ENCODE results near the gene MAP2K5.

MAP2K5 gene

DNA sequence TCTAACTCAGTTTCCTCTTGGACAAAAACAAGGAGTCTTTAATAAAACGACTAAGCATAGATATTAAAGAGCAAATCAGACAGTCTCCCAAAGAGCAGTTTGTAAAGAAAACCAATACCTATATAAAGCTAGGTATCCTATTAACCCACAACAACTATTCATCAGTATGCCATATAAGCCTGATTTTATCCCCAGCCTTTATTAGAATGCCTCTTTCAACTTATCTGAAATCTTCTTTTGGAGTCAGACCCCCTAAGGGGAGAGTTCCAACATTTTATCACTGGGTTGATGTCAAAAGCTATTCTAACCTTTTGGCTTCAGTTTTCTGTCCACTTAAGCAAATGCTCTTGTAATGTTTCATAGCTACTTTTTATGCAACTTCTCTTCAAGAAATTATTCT is 17.8 kb downstream of the MAP2K5 start:
- DNase-seq, result no peak

DNA sequence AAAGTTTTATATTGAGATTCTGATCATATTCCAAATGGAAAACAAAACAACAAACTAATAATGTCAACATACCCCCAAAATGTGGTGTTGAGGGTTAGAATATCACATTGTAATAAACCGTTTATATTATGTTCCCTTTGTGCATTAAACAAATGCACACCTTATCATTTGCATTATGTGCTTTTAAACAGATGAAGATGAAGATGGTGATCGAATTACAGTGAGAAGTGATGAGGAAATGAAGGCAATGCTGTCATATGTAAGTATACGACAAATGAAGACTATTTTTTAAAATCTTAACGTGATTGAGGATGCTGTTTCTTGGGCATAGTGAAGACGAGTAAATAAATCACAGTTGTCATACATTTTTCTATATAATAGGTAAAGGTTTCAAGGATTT is 20.6 kb downstream of the MAP2K5 start:
- no peak for DNase-seq

DNA sequence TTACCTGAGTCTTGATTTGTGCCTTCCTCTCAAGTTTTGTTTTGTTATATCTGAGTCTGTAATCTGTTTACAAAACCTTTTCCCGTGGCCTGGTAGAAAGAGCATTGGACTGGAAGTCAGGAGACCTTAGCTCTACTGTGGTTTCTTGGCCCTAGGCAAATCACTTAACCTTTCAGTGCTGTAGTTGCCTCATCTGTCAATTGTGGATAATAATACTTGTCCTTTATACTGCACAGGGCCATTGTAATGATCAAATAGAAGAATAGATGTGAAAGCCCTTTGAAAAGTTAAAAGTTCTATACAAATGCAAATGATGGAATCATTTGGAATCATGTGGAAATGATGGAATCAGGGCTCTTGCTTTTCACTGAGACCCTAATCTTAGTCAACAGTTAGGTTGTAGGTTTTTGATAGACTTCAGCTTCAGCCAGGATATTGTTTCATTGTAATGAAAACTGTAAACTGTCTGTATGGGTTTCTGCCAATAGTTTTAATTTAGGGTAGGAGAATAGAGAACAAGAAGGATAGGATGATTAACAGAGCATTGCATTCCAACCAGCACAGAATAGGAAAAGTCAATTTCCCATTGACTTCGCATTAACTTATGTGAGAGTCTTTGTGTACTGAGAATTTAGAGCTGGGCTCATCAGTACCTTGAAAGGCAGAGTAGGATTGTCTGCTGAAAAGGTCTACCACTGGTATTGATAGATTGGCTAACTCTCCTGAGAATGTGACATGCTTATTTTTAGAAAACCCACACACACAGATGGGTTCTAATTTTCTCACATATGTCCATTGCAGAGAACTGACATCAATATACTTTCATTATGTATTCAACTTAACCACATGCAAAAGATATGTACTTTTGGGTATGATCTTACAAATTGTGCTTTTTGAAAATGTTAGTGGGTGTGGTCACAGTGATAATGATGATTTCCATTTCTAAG is 21.8 kb downstream of the MAP2K5 start:
- DNase-seq, result no peak

DNA sequence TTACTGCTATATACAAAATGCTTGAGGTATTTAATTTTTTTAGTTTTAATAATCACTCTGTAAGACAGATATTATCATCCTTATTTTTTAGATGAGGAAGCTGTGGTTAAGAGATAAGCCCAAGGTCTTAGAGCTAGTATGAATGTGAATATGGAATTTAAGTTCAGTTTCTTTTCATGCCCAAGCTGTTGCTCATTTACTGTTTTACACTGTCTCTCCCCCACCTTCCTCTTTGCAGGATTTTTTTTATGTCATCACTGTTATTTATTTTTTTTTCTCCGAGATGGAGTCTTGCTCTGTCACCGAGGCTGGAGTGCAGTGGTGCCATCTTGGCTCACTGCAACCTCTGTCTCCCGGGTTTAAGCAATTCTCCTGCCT is 22.5 kb downstream of the MAP2K5 start:
- DNase-seq, result no peak

DNA sequence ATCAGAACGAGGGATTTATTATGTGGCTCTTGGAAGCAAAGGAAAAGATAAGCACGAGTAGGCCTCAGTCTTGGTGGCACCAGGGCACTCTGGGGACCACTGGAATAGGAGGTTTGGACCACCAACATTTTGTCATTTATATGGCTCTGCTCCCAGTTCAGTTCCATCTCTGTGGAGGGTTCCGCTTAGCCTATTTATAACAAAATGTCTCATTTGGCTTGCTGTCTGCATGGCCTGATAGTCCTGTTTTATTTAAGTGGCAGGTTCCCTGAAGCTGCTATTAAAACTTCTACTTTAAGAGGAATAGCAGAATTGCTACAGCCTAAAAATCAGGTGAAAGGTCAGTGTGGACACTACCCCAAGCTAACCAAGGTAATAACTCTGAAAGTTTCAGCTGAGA is 27.2 kb downstream of the MAP2K5 start:
- DNase-seq, result no peak

DNA sequence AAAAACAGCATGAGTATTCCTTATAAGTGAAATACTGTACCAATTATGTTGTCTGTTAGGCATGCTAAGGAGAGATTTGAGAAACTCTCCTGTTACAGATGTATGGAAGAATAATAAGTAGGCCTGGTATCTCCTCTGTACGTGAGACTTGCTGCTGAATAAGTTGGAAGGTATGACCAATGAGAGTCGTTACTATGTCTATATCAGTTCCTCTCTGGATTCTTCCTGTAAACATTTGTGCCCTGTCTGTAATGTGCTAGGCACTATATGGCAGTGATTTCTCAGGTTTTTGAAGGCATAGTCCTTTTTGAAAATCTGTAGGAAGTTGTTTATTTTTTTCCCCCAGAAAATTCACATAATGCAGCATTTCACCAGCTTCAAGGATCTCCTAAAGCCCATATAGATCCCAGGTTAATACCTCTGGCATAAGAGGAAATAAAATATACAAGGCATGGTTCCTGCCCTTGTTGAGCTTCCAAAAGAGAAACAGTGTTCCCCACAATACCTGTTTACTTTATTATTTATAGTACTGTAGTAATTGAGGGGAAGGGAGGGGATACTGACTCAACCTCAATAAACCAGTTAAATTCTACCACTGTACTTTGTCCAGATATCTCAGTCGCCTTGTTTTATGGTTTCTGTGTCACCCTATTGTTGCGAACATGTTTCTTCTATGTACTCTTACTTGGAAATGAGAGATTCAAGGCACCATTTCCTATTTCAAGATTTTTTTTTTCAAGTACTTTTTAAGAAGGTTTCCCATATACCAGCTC is 28.6 kb downstream of the MAP2K5 start:
- DNase-seq, result no peak

DNA sequence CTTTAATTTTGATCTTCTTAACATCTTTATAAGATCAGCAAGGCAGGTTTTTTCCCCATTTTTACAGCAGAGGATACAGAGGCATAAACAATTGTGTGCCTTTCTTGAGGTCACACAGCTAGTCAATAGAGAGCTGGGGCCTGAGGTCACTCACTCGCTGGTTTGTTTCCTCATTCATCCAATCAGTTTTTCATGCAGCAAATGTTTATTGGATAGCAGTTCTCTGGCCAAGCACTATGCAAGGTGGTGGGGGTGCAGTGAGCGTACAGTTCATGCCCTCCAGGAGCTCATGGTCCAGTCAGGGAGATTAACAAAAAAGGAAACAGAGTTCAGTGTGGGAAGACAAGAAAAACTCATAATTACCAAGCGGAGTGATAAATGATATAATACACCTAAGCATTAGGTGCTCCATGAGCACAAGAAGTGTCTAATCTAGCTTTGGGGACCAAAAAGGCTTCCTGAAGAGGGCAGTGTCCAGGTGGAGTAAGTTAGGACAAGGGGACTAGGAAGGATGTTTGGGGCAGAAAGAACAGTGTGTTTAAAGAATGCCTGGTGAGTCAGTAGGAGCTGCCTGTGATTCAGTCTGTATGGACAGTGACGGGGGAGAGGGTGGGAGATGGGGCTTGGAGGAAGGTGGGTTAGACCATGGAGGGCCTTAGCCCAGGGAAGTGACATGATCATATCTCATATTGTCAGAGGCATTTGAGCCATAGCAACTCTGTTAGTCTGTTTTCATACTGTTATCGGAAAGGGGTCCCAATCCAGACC is 29.3 kb downstream of the MAP2K5 start:
- no peak for DNase-seq

DNA sequence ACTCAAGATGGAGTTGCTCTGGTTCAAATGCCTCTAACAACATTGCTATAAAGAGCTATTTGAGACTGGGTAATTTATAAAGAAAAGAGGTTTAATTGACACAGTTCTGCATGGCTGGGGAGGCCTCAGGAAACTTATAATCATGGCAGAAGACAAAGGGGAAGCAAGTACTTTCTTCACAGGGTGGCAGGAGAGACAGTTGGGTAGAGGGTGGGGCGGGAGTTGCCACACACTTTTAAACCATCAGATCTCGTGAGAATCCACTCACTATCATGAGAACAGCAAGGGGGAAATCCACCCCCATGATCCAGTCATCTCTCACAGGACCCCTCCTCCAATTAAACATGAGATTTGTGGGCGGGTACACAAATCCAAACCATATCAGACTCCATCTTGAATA is 30.7 kb downstream of the MAP2K5 start:
- no peak for DNase-seq

DNA sequence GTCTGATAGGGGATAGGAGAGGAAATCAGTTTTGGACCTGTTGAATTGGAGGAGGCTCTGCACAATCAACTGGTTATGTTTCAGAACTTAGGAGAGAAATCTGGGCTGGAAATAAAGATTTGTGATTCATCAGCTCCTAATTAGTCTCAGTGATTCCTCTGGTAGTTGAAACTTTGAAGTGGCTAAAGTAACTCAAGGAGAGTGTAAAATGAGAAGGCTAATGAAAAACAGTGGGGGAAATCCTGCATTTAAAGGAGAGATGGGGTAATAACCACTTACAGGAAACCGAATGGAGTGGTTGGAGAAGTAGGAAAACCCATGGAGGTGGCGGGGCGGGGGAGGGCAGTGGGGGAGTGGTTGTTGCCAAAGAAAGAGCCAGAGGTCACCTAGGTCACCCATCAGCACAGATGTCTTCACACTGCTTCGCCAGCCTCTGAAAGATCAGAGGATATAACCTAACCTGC is 32.6 kb downstream of the MAP2K5 start:
- DNase-seq, result no peak

DNA sequence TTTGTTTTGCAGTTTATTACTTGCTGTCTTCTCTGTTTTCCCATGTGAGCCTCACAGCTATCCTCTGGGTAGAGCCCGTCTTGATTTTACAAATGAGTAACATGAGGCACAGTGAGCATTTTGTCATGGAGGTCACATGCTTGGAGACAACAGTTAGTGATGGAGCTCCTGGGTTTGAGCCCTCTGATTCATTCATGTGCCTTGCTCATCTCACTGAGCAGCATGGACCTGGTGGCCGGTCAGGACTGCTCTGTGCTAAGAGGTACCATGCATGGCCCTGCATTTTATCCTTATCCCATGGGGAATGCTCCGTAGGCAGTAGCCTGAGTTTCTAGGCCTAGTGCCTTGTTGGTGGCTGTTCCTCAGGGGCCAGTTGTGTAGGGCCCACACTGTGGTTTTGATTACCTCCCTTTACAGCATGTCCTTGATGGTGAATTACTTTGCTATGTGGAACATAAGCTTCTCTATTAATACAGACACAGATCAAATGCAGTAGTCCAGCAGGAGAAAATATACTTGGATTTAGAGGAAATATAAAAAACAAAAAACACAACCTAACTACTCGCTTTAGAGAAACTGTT is 35.6 kb downstream of the MAP2K5 start:
- DNase-seq, result no peak

DNA sequence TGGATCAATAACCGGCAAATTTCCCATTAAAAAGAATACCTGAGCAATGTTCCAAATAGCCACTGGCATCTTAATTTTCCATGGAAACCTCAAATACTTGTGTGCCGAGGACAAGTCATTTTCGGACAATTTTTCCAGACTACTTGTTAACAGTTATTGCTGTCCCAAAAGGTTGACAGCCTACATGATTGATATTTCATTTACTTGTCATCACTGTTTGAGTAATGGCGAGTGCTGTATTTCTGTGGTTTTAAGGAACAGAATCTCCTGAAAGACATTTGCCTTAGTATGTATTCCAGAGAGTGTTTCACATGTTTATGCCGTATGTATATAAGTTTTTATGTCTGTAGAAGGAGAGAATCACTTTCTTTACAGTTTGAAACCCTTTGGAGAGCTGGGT is 36.7 kb downstream of the MAP2K5 start:
- no peak for DNase-seq

DNA sequence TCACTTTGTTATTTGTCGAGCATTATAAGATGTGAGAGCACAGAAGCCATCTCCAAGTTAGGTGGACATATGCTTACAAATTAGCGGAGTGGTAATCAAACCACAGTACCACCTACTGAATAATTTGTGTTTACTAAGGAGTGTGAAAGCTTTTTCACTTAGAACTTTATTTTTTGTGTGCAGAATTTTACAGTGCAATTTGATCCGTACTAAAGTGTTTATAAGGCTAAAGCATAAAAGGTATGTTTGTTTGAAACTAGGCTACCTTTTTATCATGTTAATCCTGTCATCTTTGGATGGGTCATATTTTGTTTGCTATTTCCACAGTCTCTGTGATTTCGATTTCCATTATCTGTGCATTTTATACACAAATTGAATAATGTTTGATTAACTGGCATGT is 37.5 kb downstream of the MAP2K5 start:
- no peak for DNase-seq

DNA sequence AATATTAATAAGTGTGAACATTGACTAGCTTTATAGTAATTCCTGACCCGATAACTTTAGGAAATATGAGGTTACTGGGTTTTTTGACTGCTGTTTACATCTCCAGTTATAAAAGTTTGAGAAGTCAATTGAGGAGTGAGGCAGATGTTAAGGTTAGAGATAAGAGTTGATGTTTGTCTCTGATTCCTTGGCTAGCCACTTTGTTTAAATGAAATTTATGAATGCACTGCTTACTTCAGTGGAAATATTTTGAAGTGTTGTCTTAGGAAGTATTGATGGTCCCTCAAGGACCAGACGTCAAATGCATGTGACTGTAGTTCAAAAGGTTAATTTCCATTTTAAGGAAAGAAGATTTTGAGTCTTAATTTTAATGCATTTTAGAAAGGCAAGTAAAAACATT is 41.7 kb downstream of the MAP2K5 start:
- no peak for DNase-seq

DNA sequence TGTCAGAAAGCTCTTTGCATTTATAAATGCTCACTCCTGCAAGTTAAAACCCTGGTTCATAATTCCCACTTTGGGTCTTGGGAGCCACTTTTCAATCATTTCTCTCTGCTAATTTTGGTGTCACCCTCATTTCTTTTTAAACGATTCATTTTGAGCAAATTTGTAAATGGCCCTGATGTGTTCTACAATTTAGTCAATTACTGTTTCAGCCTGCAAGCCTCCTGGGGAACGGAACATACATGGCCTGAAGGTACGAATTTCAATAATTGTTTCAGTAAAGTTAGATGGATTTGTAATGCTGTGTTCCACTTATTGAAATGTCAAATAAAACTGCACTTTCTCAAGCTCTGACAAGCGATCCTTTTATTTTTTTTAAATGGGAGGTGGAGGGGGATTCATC is 43.2 kb downstream of the MAP2K5 start:
- DNase-seq, result no peak

DNA sequence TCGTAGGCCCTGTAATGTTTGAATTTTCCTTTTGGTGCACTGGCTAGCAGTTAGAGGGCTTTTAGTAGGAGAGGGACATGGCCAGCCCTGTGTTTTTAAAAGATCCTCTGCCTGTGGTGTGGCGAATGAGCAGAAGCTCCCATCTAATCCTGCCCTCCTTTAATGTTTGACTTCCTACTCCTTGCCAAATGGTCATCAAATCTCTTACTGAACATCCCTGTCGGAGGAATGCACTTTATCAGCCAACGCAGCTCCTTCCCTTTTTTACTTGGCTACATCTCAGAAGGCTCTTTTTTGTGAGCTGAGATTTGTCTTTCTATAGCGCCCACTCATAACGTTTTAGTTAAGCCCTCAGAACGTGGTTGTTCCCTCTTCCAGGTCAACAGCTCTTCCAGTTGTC is 44.8 kb downstream of the MAP2K5 start:
- no peak for DNase-seq

DNA sequence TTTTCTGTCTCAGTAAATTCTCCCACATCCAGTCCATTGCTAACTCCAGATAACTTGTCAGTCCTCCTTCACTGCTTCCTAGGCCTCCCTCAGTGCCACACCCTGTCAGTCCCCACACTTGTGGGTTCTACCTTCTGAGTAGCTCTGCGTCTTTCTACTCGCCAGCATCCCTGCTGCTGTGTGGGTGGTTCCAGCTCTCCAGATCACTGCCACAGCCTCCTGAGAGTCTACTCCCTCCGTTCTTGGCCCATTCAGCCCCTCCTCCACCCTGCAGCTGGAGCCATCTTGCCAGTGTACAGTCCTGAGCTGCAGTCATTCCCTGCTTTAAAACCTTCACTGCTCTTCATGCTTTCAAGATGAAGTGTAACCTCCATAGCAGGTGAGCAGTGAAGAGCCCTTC is 45.3 kb downstream of the MAP2K5 start:
- DNase-seq, result no peak

DNA sequence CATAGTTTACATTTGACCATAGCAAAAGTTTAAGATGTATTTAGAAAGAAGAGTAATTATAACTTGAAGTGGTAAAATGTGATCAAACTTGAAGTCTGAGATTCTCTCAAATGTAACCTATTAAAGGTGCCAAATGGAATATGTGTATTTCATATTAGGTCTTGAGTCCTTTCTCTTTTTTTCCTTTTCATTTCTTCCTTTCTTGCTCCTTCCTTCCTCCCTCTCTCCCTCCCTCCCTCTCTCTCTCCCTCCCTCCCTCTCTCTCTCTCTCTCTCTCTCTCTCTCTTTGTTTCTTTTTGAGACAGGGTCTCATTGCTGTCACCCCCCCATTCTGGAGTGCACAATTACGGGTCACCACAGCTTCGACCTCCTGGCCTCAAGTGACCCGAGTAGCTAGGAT is 47.7 kb downstream of the MAP2K5 start:
- no peak for DNase-seq

DNA sequence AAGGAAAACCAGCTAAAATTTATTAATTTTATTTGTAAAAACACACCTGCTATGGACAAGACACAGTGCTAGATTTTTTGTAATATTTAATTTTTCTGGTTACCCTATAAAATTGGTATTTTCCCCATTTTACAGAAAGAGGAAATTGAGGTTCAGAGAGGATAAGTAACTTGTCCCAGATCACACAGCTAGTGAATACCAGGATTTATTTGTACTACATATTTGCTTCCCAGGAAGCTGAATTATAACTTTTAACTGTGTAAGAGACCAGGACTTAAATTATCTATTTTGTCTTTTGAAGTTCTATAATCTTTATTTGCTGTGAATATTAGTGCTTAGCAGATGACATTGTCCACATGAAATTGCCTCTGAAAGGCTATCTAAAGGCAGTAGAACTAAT is 49.7 kb downstream of the MAP2K5 start:
- no peak for DNase-seq

DNA sequence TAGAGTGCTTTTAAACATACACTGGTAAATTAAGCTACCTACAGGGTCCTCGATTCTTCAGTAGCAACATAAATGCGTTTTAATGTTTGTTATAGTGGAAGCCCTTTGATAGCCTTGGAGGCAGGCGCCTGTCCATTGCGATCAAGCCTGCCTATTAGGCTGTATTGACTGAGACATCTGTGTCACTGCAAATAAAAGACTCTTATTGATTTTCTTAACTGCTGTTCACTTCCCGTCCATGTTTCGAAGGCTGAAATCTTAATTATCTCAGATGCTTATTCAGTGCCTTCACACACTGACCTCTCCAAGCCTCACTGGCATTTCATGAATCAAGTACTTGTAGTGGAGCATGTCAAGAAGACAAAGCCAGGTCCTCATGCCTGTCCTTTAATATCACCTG is 51.1 kb downstream of the MAP2K5 start:
- no peak for DNase-seq

DNA sequence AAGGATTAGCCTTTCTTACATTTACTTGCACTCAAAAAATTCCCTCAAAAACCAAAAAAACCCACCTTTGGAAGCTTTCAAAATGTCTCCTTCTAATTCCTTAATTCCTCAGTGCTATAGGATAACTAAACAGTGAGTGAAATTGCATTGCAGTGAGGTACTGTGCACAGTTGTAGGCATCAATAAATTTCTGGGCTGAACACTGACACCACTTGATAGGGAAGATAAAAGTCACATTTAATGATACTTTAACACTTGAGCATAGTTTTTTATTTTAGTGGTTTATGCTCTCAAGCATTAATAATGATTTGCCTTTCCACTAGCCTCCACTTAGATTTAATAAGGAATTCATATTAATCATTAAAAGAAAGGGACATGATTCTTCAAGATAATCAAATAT is 52.3 kb downstream of the MAP2K5 start:
- DNase-seq, result no peak

DNA sequence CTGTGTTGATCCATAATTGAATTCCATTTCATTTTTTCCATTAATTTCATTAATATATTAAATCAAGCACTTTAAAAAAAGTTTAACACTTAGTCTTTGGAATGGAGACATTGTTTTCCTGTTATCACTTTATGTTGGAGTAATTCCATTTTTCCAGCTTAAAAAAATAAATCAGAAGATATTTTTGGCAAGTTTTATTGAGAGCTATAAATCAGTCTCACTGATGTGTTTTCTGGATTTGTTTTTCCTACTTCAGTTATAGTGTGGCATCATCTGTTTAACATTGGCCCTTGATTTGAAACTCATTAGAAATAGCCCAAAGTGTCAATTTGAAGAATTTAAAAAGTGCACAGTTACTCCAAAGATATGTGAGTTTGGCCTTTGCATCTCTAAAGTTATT is 53.1 kb downstream of the MAP2K5 start:
- no peak for DNase-seq

DNA sequence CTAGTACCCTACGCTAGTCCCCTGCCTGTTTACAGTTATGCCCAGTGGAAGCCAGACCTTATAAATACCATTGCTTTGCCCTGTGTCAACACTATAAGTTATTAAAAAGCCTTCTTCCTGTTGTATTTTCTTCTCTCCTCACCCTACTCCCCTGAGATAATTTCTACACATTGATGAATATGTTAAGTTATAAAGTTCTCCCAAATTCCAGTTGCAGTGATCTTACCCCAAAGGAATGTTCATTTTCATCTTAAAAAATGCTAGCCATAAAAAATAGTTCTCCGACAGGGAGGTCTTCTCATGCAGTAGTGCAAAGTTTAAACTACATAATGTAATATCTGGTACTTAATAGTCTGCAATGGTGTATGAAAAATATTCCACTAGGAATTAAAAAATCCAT is 58.6 kb downstream of the MAP2K5 start:
- DNase-seq, result no peak

DNA sequence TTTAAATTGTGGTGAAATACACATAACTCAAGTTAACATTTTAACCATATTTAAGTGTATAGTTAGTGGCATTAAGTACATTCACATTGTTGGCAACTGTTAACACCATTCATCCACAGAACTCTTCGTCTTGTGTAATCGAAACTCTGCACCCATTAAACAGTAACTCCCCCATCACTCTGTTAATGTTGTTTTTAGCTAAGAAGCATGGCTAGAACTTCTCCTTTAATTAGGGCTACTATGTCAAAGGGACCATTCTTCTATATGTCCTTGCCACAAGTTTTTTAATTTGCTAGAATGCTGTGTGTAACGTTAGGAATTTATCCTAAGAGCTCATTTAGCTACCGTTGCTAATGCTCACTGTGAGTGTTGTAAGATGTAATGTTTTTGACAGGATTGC is 60.6 kb downstream of the MAP2K5 start:
- DNase-seq, result no peak

Measured in NCI-H1694 (cell line).